HepG2 (cell line): ENCODE data around the gene LZTS2. TPM values are rescaled to one million over a fixed set of nuclear protein-coding genes. Genes with fewer than 3 reads are reported as not detected.

Source experiments
- ATF5 ChIP-seq: sonication (generic); formaldehyde crosslinking; IDR thresholded peaks from 2 replicates; pipeline ENCODE4 v1.4.0; 2020; ENCODE audit warnings: mild to moderate bottlenecking, low read depth, missing genetic modification reagents
- E2F2 ChIP-seq: sonication (generic); formaldehyde crosslinking; IDR thresholded peaks from 2 replicates; pipeline ENCODE4 v1.4.0; 2020; ENCODE audit warnings: missing genetic modification reagents, borderline replicate concordance
- HNF1A ChIP-seq, 2 experiments: sonication (generic) in 1 of 2; formaldehyde crosslinking in 1 of 2; IDR thresholded peaks; 2 replicates each; pipeline versions ENCODE4 v1.4.0 to v1.6.1; 2016 to 2020; ENCODE audit warnings: borderline replicate concordance in 1 of 2, low read depth in 1 of 2, mild to moderate bottlenecking in 1 of 2, missing genetic modification reagents in 1 of 2
- HNF4A ChIP-seq: sonication (generic); formaldehyde crosslinking; IDR thresholded peaks from 2 replicates; pipeline ENCODE4 v1.4.0; 2020; ENCODE audit warnings: missing genetic modification reagents
- MBNL3 ChIP-seq: fragments of 250-450 bp; sonication (Bioruptor Pico); conservative IDR thresholded peaks from 2 replicates; pipeline ENCODE4 v1.8.0; 2022; ENCODE audit warnings: mild to moderate bottlenecking, inconsistent platforms
- MTERF4 ChIP-seq: sonication (generic); formaldehyde crosslinking; IDR thresholded peaks from 2 replicates; pipeline ENCODE4 v1.8.0; 2023; ENCODE audit warnings: mild to moderate bottlenecking, missing genetic modification reagents
- MTF1 ChIP-seq: sonication (generic); formaldehyde crosslinking; IDR thresholded peaks from 2 replicates; pipeline ENCODE4 v1.5.0; 2020; ENCODE audit warnings: missing genetic modification reagents
- NAIF1 ChIP-seq: sonication (generic); formaldehyde crosslinking; IDR thresholded peaks from 2 replicates; pipeline ENCODE4 v1.5.0; 2020; ENCODE audit warnings: mild to moderate bottlenecking, missing genetic modification reagents, borderline replicate concordance
- TEAD3 ChIP-seq: optimal IDR thresholded peaks from 2 replicates; pipeline ENCODE3; 2016; ENCODE audit warnings: borderline replicate concordance
- ZNF281 ChIP-seq: sonication (generic); formaldehyde crosslinking; IDR thresholded peaks from 2 replicates; pipeline ENCODE4 v1.4.0; 2020; ENCODE audit warnings: missing genetic modification reagents, borderline replicate concordance
- ZNF609 ChIP-seq: sonication (generic); formaldehyde crosslinking; IDR thresholded peaks from 2 replicates; pipeline ENCODE4 v1.4.0; 2020; ENCODE audit warnings: mild to moderate bottlenecking, missing genetic modification reagents, borderline replicate concordance
- polyA plus RNA-seq, 8 experiments: library from polyadenylated mRNA; depleted of rRNA in 3 of 8; stranded (reverse) in 7 of 8; unstranded in 1 of 8; fragments of >200 nt; fragmentation: Illumina TruSeq in 4 of 8; extraction: Trizol in 4 of 8; gene quantifications; 2 replicates each; pipeline versions ENCODE4 v1.2.1 to v1.2.3, GENCODE V29; 2011 to 2016; ENCODE audit warnings: low read depth in 4 of 8, missing spikeins in 1 of 8, mixed read lengths in 1 of 8; ENCODE audit not compliant: insufficient read depth in 1 of 8
- total RNA-seq, 5 experiments: library from RNA; depleted of rRNA; stranded (reverse); fragments of >200 nt; fragmentation: Illumina TruSeq; extraction: Trizol; gene quantifications; 2 replicates each; pipeline ENCODE4 v1.2.3, GENCODE V29; 2016; ENCODE audit warnings: low read depth in 1 of 5

Gene LZTS2
- total and polyA plus RNA-seq, 2 of the 13 experiments (the other 11 are each of a cell fraction or from before 2014, with no cell fraction given), result 43.6 to 65.6 TPM

- TF ChIP-seq E2F2 (CRISPR knock-in tag), result no peak
- no peak for TF ChIP-seq MTF1 (CRISPR knock-in tag)
- no peak for TF ChIP-seq ZNF609 (CRISPR knock-in tag)
- no peak for TF ChIP-seq TEAD3 (CRISPR knock-in tag)
- TF ChIP-seq HNF1A (IDR thresholded peaks at IDR 0.05; ENCODE audit: low read depth), result no peak
- 0 out of 2 replicates have a peak, but pooled peaks have one; percentile 19 for TF ChIP-seq HNF1A (CRISPR knock-in tag; IDR thresholded peaks at IDR 0.05; ENCODE audit: borderline replicate concordance)
- TF ChIP-seq MTERF4, result no peak
- TF ChIP-seq NAIF1 (CRISPR knock-in tag), result no peak
- TF ChIP-seq ATF5 (CRISPR knock-in tag), result no peak
- TF ChIP-seq HNF4A (CRISPR knock-in tag), result peak; percentile 39; the same call in 1 of the 2 replicates
- TF ChIP-seq MBNL3 (CRISPR knock-in tag), result no peak
- TF ChIP-seq ZNF281 (CRISPR knock-in tag), result no peak
These were observed 2.0 kb upstream of the LZTS2 start (continued) for GRCh38 chr10:100997360-100998182.
